ENCODE results near the gene CDH4. TPM values are rescaled to one million over a fixed set of nuclear protein-coding genes. Genes with fewer than 3 reads are reported as not detected.

CDH4 gene
- total RNA-seq, 1 donor from 2014 or later: 0.06 TPM

GRCh38 chr20:61500791-61501321, 248.8 kb downstream of the CDH4 start:
- no peaks in the 10 kb centered on the region for H3K9me3 ChIP-seq
- H3K27me3 ChIP-seq (ENCODE audit: low read depth): peaks cover 2% of the 10 kb centered on the region
- H3K4me1 ChIP-seq: no peaks in the 10 kb centered on the region
- no peak overlapping the region for H3K27ac ChIP-seq
- no peak overlapping the region for H3K4me3 ChIP-seq
- no peak for TF ChIP-seq CTCF (IDR thresholded peaks at IDR 0.05)
- peak; percentile 42 to 52 for ATAC-seq
- no peaks in the 10 kb centered on the region for H3K36me3 ChIP-seq
- intact Hi-C loops (cut with DNase I): no loop called here
- no peak for DNase-seq

GRCh38 chr20:61502433-61502832, 250.4 kb downstream of the CDH4 start:
- no peaks in the 10 kb centered on the region for H3K36me3 ChIP-seq
- DNase-seq (no peak), ATAC-seq (no peak)
- intact Hi-C loops (cut with DNase I): no loop called here
- no peaks in the 10 kb centered on the region for H3K9me3 ChIP-seq
- no peak overlapping the region for H3K27ac ChIP-seq
- no peak overlapping the region for H3K4me3 ChIP-seq
- H3K27me3 ChIP-seq (ENCODE audit: low read depth): peaks cover 6% of the 10 kb centered on the region
- no peaks in the 10 kb centered on the region for H3K4me1 ChIP-seq
- no peak for TF ChIP-seq CTCF (IDR thresholded peaks at IDR 0.05)

GRCh38 chr20:61503106-61503505, 251.0 kb downstream of the CDH4 start:
- Histone ChIP-seq H3K9me3 (no peaks in the 10 kb centered on the region), H3K4me3 (no peak overlapping the region), H3K27me3 (ENCODE audit: low read depth) (peaks cover 6% of the 10 kb centered on the region), H3K36me3 (no peaks in the 10 kb centered on the region), H3K27ac (no peak overlapping the region), H3K4me1 (no peaks in the 10 kb centered on the region)
- intact Hi-C loops (cut with DNase I): no loop called here
- DNase-seq (no peak), ATAC-seq (no peak)
- TF ChIP-seq CTCF (IDR thresholded peaks at IDR 0.05): no peak

- Histone ChIP-seq H3K27me3 (ENCODE audit: low read depth) (peaks cover 14% of the 10 kb centered on the region), H3K9me3 (no peaks in the 10 kb centered on the region), H3K27ac (no peak overlapping the region), H3K4me3 (no peak overlapping the region), H3K4me1 (no peaks in the 10 kb centered on the region), H3K36me3 (no peaks in the 10 kb centered on the region)
- TF ChIP-seq CTCF (IDR thresholded peaks at IDR 0.05): no peak
- intact Hi-C loops (cut with DNase I): no loop called here
- DNase-seq: no peak
- no peak for ATAC-seq
Measured at GRCh38 chr20:61505508-61505907, 253.4 kb downstream of the CDH4 start.

GRCh38 chr20:61507778-61508177, 255.7 kb downstream of the CDH4 start:
- H3K4me1 ChIP-seq: no peaks in the 10 kb centered on the region
- intact Hi-C loops (cut with DNase I): no loop called here
- no peak overlapping the region for H3K4me3 ChIP-seq
- no peaks in the 10 kb centered on the region for H3K9me3 ChIP-seq
- no peak overlapping the region for H3K27ac ChIP-seq
- no peaks in the 10 kb centered on the region for H3K36me3 ChIP-seq
- TF ChIP-seq CTCF (IDR thresholded peaks at IDR 0.05): no peak
- H3K27me3 ChIP-seq (ENCODE audit: low read depth): peaks cover 14% of the 10 kb centered on the region
- no peak for ATAC-seq
- no peak for DNase-seq
